Measurements from ENCODE around the gene BTBD10. TPM values are rescaled to one million over a fixed set of nuclear protein-coding genes. Genes with fewer than 3 reads are reported as not detected.

BTBD10 gene
- total and polyA plus RNA-seq, 12 donors: 9.3 to 39.8 (median 21.9) TPM

GRCh38 chr11:13427440-13427839 is 35.6 kb downstream of the BTBD10 start:
- no peaks in the 10 kb centered on the region for H3K27me3 ChIP-seq
- TF ChIP-seq CTCF (IDR thresholded peaks at IDR 0.05): no peak
- TF ChIP-seq POLR2A (IDR thresholded peaks at IDR 0.05): no peak
- no peak overlapping the region for H3K27ac ChIP-seq
- H3K9me3 ChIP-seq (replicated peaks in 1 of 3): peaks cover 0 to 16% (median 10%) of the 10 kb centered on the region in 3 donors
- no peaks in the 10 kb centered on the region for H3K36me3 ChIP-seq (replicated peaks in 1 of 2)
- no peaks in the 10 kb centered on the region for H3K4me1 ChIP-seq (replicated peaks in 1 of 2)
- H3K4me3 ChIP-seq: no peak overlapping the region
- intact Hi-C loops (cut with DNase I): no loop called here
- DNase-seq: no peak

GRCh38 chr11:13423372-13423771 is 39.6 kb downstream of the BTBD10 start:
- Histone ChIP-seq H3K4me3 (no peak overlapping the region), H3K27ac (no peak overlapping the region), H3K9me3 (replicated peaks in 1 of 3) (peaks cover 0 to 16% (median 7%) of the 10 kb centered on the region in 3 donors), H3K27me3 (no peaks in the 10 kb centered on the region), H3K36me3 (replicated peaks in 1 of 2) (no peaks in the 10 kb centered on the region), H3K4me1 (replicated peaks in 1 of 2) (no peaks in the 10 kb centered on the region)
- intact Hi-C loops (cut with DNase I): no loop called here
- no peak for TF ChIP-seq POLR2A (IDR thresholded peaks at IDR 0.05)
- no peak for TF ChIP-seq CTCF (IDR thresholded peaks at IDR 0.05)
- WGBS, 4 donors: 58 to 73% (median 66%) methylated on average over 6 of the region's 6 CpGs
- no peak for DNase-seq

- WGBS, 4 donors: 96 to 99% (median 96%) methylated on average over 6 of the region's 6 CpGs
- TF ChIP-seq POLR2A (IDR thresholded peaks at IDR 0.05) (no peak), CTCF (IDR thresholded peaks at IDR 0.05) (no peak)
Observed at GRCh38 chr11:13421561-13421960, 41.5 kb downstream of the BTBD10 start.

GRCh38 chr11:13415201-13415600 is 47.8 kb downstream of the BTBD10 start:
- peak in 1 of 7 donors; percentile 60 for DNase-seq
- peaks cover 0 to 4% (median 0%) of the 10 kb centered on the region in 3 donors for H3K9me3 ChIP-seq (replicated peaks in 1 of 3)
- peaks cover 0 to 14% of the 10 kb centered on the region in 2 donors for H3K36me3 ChIP-seq (replicated peaks in 1 of 2)
- H3K4me3 ChIP-seq: no peak overlapping the region
- H3K4me1 ChIP-seq (replicated peaks in 1 of 2): no peaks in the 10 kb centered on the region
- TF ChIP-seq CTCF (IDR thresholded peaks at IDR 0.05) (no peak), POLR2A (IDR thresholded peaks at IDR 0.05) (no peak)
- WGBS, 4 donors: 84 to 96% (median 92%) methylated on average over 3 of the region's 3 CpGs
- no peaks in the 10 kb centered on the region for H3K27me3 ChIP-seq
- H3K27ac ChIP-seq: no peak overlapping the region
- intact Hi-C loops (cut with DNase I): no loop called here

More at GRCh38 chr11:13421561-13421960, 41.5 kb downstream of the BTBD10 start:
- DNase-seq: no peak
- Histone ChIP-seq H3K36me3 (replicated peaks in 1 of 2) (no peaks in the 10 kb centered on the region), H3K4me3 (no peak overlapping the region), H3K9me3 (replicated peaks in 1 of 3) (peaks cover 0 to 4% (median 1%) of the 10 kb centered on the region in 3 donors), H3K4me1 (replicated peaks in 1 of 2) (no peaks in the 10 kb centered on the region), H3K27me3 (no peaks in the 10 kb centered on the region), H3K27ac (no peak overlapping the region)
- intact Hi-C loops (cut with DNase I): no loop called here

Measured in adrenal gland (tissue), 12 donors.